AG04449 (cell line): ENCODE results near the gene ITPR3.

Experiments used
- CTCF ChIA-PET: fragments of 350-600 bp; formaldehyde crosslinking; extraction: SDS; loops from one replicate; lab custom pipeline; 2021; ENCODE audit warnings: antibody characterized with exemption; lab: Yijun Ruan, JAX
- POLR2A ChIA-PET: fragments of 400-600, 350-600 bp; formaldehyde crosslinking; extraction: SDS; loops from one replicate; lab custom pipeline; 2020; ENCODE audit warnings: antibody characterized with exemption, inconsistent platforms; lab: Yijun Ruan, JAX
- DNase-seq: peaks from one replicate; pipeline ENCODE4 v3.0.0-alpha.2; 2010; ENCODE audit warnings: low read depth, low spot score
- H3K4me3 ChIP-seq: 2 replicates; pipeline ENCODE4 v1.5.1; 2011; ENCODE audit warnings: low read depth, mild to moderate bottlenecking, control low read depth, low read length
- CTCF ChIP-seq: IDR thresholded peaks from one replicate; pipeline ENCODE4 v1.5.1; 2011; ENCODE audit warnings: mild to moderate bottlenecking, moderate library complexity, low read length, control low read depth, inconsistent platforms; ENCODE audit not compliant: insufficient read depth; ENCODE audit errors: missing control alignments

Gene ITPR3

GRCh38 chr6:33607126-33607783 lies 13.9 kb upstream of the ITPR3 start:
- CTCF ChIA-PET, result interaction anchor here (0.5 to 4.2 kb wide), 14 partner anchors 8 to 448 kb away, joined by 3 to 25 read pairs (median 5); no protein-coding TSS in a partner anchor
- H3K4me3 ChIP-seq, result no peak overlapping the region
- DNase-seq, result no peak
- no peak for TF ChIP-seq CTCF
- POLR2A ChIA-PET, result no interaction called here

- POLR2A ChIA-PET, result no interaction called here
- DNase-seq, result no peak
- CTCF ChIA-PET, result interaction anchor here (0.7 to 4.2 kb wide), 11 partner anchors 8 to 161 kb away, joined by 3 to 25 read pairs (median 5); no protein-coding TSS in a partner anchor
- no peak overlapping the region for H3K4me3 ChIP-seq
- TF ChIP-seq CTCF, result peak; percentile 1
Observed at GRCh38 chr6:33607784-33608161, 13.3 kb upstream of the ITPR3 start.

- no peak overlapping the region for H3K4me3 ChIP-seq
- no peak for DNase-seq
- ChIA-PET POLR2A (no interaction called here), CTCF (interaction anchor here (1.2 to 4.2 kb wide), 8 partner anchors 9 to 160 kb away, joined by 3 to 25 read pairs (median 9); no protein-coding TSS in a partner anchor)
- no peak for TF ChIP-seq CTCF
Observed at GRCh38 chr6:33609019-33609418, 12.1 kb upstream of the ITPR3 start.

GRCh38 chr6:33609528-33609927 lies 11.6 kb upstream of the ITPR3 start:
- TF ChIP-seq CTCF, result no peak
- no peak overlapping the region for H3K4me3 ChIP-seq
- DNase-seq, result no peak
- ChIA-PET CTCF (interaction anchor here (1.2 to 4.2 kb wide), 3 partner anchors 19 to 91 kb away, joined by 4 to 19 read pairs (median 11); no protein-coding TSS in a partner anchor), POLR2A (no interaction called here)

GRCh38 chr6:33610067-33610466 lies 11.1 kb upstream of the ITPR3 start:
- POLR2A ChIA-PET, result no interaction called here
- H3K4me3 ChIP-seq, result no peak overlapping the region
- TF ChIP-seq CTCF, result no peak
- CTCF ChIA-PET, result interaction anchor here (1.2 to 4.2 kb wide), 2 partner anchors 20 to 91 kb away, joined by 4 to 19 read pairs; no protein-coding TSS in a partner anchor
- DNase-seq, result no peak
